GM21390 (cell line): ENCODE results near the gene SLC35D1.
A peak's percentile ranks its signal among the peaks of the same experiment; 100 is the strongest.
"Not testable (repeated sequence)": the region's sequence is repeated elsewhere in the genome, so short reads cannot be mapped to it uniquely, and the experiment has no call there.

Experiments used
- ATAC-seq: cut with Tn5 transposase; IDR thresholded peaks from one replicate; pipeline ENCODE4 v1.9.1; 2021; ENCODE audit not compliant: unreplicated experiment

SLC35D1 gene

DNA sequence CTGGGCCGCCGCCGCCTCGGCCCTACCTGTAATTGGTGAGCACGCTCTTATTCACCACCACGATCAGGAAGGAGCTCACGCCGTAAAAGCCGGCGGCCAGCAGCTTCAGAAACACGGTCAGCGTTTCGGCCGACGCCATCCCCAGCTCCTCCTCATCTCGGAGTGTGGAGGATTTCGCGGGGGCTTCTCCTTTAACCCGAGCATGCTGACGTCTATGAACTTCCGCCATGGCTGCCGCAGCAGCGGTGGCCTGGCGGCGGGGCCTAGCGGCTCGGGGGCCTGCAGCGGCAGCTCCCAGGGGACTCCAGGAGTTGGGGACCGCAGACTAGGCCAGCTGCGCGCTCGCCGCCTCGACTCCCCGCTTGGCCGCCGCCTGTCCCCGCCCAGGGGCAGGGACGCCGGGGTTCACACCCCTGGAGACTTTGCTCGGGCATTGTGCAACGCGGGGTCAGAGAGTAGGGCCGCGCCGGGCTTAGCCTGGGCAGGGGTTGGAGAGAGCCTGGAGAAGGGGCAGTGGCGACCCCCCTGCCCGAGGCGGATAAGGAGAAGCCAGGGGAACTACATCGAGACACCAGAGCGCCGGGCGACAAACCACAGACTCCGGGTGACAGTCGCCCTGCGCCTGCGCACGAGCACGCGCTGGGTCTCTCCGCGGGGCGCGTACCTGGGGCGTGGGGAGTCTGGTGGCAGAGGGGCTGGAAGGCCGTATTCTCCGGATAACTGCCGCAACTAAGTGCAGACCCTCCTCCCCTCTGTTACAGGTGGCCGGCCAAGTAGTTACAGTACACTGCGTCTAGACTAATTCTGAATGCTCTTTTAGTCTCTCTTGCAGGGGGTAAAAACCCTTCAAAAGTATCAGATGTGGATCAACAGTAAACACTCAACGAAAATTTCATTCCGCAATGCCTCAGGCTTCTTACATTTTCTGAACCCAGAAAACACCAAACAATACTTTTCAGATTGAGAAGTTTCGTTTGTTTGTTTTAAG is at the start of gene SLC35D1:
Gene SLC35D1 (minus strand): TSS at position 364 of the 988 bp plus-strand sequence. CDS start 135 bp downstream, at position 229.
- ATAC-seq, result peak; percentile 80

GRCh38 chr1:67103548-67103947 is 49.6 kb upstream of the SLC35D1 start:
- no peak for ATAC-seq

DNA sequence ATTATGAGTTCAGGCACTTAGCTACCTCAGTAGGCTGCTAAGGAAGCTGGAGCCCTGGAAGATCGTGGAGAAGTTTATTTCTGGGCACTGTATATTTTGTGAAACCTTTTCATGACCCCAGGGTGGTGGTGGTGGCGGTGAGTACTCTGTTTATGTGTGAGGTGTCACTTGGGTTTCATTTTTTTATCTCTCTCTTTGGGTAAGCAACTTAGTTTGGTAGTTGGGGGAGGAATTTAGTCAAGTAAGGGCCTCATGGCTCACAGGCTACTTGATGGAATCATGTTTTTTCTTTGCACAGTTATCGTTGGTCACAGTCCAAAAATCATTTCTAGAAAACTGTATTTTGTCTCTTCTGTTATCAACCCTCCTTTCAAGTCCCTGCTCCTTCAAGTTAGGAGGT is 46.9 kb upstream of the SLC35D1 start:
- no peak for ATAC-seq

GRCh38 chr1:67097305-67097704 is 43.4 kb upstream of the SLC35D1 start:
- no peak for ATAC-seq

DNA sequence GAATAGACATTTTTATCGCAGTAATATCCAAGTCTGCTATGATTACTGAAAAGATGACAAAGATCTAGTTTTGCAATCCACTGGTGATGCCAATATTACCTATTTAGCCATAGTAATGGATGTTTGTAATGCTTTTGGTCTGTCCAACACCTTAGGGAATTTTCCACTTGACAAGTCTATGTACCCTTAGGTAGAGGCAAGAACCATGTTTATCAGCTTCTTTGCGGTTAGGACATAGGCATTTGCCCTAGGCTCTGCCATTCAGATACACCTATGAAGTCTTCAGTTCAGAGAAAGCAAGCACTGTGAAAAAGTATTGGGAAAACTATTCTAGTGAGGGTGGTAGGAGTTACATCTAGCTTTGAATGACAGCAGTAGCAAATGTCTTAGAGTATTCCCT is 40.2 kb upstream of the SLC35D1 start:
- ATAC-seq, result no peak

- no peak for ATAC-seq
Measured at GRCh38 chr1:67089685-67090208, 35.8 kb upstream of the SLC35D1 start.

GRCh38 chr1:67088440-67088839 is 34.5 kb upstream of the SLC35D1 start:
- no peak for ATAC-seq

- ATAC-seq, result no peak
Measured at GRCh38 chr1:67085326-67085725, 31.4 kb upstream of the SLC35D1 start.

DNA sequence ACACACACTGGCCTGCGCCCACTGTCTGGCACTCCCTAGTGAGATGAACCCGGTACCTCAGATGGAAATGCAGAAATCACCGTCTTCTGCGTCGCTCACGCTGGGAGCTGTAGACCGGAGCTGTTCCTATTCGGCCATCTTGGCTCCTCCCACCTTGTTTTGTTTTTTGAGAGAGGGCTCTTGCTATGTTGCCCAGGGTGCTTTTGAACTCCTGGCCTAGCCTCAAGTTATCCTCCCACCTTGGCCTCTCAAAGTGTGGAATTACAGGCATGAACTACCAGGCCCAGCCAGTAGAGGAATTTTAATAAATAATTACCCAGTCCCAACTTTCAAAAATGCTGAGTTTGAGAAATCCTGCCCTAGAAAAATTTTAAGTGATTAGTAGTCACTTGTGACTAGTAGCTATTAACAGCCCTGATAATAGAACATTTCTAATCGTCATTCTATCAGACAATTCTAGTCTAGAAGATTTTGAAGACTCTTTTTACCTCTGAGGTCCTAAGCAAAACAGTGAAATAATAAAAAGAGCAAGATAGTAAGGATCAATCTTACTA is 30.9 kb upstream of the SLC35D1 start:
- no peak for ATAC-seq

DNA sequence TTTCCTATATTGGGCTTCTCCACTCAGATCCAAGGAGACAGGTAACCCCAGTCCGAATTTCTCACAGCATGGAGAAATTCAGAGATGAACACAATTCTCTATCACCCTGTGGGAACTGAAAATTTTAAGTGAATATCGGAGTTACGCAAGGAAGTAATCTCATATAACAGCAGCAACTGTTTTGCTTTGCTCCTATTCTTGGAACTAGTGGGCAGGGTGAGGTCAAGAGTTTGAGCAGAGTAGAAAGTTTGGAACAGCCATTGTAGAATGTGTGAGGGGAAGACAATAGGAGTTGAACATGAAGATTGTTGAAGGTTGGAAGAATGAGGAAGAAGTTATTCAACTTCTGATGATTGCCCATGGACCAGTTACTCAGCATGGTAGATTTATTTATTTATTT is 24.3 kb upstream of the SLC35D1 start:
- ATAC-seq, result no peak

- ATAC-seq, result no peak
Measured at GRCh38 chr1:67077593-67077992, 23.6 kb upstream of the SLC35D1 start.

DNA sequence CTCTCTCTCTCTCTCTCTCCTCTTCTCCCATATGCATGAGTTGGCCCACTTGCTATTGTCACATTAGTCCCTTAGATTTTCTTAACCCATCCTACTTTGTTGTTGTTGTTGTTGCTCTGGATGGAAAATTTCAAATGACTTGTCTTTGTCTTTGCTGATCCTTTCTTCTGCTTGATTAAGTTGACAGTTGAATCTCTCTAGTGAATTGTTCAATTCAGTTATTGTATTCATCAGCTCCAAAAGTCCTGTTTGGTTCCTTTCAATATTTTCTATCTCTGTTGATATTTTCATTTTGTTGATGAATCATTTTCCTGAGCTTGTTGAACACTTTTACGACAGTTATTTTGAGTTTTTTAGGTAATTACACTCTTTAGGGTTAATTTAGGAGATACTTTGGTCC is 18.8 kb upstream of the SLC35D1 start:
- no peak for ATAC-seq

GRCh38 chr1:67067655-67068054 is 13.7 kb upstream of the SLC35D1 start:
- ATAC-seq, result not testable (repeated sequence)

DNA sequence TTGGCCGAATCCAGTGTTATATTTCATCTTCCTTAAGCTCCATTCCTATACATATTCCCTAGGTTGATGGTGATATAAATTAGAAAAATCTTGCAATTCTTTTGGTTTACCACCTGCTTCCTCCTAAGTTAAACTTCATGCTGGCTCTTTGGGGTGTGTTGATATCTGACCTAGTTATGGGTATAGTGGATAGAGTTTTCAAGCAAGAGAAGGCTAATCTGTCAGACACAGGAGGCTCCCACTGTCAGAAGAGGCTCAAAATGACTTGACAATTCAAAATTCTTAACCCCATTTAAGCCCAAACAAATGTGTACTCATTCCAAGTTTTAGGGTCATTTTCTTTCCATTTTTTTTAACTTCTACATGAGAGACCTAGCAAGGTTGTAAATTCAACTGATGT is 8.5 kb upstream of the SLC35D1 start:
- ATAC-seq, result no peak

DNA sequence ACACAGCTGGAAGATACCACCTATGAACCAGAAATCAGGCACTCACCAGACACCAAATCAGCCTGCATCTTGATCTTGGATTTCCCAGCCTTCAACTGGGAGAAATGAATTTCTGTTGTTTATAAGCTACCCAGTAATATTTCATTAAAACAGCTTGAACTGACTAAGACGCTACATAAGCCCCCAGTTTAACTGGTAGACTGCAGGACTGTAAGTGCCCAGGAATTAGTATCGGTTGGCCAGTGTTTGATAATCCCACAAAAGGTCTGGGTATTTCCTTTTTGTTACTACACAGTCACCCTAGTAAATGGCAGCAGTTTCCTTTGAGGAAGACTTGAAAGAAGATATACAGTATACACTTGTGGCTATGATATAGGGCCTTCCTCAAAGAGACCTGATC is 7.3 kb upstream of the SLC35D1 start:
- no peak for ATAC-seq

GRCh38 chr1:67060811-67061218 is 6.9 kb upstream of the SLC35D1 start:
- no peak for ATAC-seq

- ATAC-seq, result no peak
Measured at GRCh38 chr1:67059346-67059745, 5.4 kb upstream of the SLC35D1 start.

DNA sequence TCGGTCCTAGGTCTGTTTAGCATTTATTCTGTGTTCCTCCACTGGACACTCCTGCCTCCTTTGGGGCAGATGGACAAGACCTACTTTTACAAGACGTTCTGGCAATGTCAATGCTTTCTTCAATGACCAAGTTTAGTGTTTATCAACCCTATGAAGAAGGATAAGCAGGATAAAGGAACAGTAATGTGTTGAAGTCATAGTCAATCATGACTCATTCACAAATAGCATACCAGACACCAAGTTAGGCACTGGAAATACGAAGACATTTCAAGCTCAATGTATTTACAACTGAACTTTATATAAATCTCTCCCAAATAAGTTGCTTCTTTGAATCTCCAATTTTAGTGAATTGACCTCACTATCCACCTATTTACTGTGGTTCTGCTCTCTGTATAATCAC is 4.8 kb upstream of the SLC35D1 start:
- no peak for ATAC-seq

DNA sequence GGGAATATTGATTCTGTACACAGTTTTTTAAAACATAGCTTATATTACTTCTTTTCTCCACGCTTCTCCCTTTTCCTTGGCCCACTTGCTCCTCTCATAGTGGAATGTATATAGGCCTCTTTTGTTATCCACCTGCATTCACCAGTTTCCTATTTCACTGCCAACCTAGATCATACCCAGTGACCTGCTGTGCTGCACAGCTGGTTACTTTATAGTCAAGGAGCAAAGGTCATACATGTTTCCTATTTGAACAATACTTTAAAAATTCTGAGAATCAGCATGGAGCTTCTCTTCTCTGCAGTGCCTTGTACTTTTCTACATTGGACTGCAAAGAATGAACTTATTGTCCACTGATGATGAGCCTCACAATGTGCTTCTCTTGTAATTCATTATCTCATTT is 4.3 kb upstream of the SLC35D1 start:
- ATAC-seq, result no peak

GRCh38 chr1:67053535-67053784 is 488 bp downstream of the SLC35D1 start:
- ATAC-seq, result peak; percentile 28

DNA sequence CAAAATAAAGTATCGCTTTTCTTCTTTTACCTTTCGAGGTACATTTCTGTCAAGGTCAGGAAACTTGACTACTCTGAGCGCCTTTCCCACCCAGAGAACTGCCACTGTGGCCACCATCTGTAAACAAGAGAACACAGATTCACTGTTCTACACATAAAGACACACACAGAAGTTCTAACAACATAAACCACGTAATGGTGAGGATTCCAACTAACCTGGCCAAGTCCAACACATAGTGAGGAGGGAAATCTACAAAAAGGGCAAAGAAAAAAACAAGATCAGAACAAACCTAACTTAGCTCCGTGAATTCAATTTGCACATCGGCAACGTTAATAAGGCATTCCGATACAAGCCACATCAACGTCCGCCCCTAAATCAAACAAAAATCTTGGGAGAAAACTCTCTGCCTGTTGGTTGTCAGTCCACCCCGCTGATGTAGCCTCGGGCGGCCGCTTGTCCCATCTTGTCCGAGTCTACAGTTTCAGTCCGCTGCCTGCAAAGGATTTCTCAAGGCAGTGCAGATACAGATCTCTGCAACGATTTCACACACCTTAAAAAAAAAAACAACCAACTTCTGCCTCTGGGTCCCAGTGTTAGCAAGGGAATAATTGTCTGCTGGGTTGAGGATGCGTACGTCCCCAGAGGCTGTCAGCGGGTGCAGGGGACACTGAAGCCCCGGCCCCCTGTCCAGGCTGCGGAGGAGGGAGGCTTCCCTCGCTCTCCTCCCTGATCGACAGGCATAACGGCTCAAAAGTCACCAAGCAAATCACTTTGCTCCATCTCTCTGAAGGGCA is 1.0 kb downstream of the SLC35D1 start:
- peak; percentile 27 for ATAC-seq

DNA sequence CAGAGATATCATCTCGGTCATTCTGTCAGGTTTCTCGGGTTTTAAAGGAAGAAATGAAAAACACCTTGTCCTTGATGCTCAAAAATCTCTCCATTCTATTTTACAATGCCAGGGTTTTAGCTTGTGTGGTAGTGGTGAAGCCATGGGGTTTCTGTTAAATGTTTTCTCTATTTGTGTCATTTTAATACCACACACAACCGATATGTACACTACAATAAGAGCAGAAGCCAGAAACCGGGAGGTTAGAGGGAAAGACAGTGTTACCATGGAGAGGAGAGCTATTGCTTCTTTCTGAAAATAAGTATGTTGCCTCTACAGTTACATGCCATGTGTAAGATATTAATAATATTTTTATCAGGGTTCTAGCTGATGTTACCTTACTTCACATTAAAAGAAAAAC is 2.8 kb downstream of the SLC35D1 start:
- no peak for ATAC-seq
